PC-9 (cell line): ENCODE measurements around the gene PPP1R16B. TPM values are rescaled to one million over a fixed set of nuclear protein-coding genes. Genes with fewer than 3 reads are reported as not detected.
A peak's percentile ranks its signal among the peaks of the same experiment; 100 is the strongest.

Source experiments
- BruUV-seq: library from RNA; stranded (reverse); fragments of 400-500 nt; replicated peaks from 2 replicates; lab custom pipeline; 2021; lab: Mats Ljungman, UMichigan
- CTCF ChIA-PET: fragments of 300-600 bp; sonication (Branson Sonifier 250); formaldehyde crosslinking; loops from one replicate; lab custom pipeline; 2022; ENCODE audit warnings: antibody characterized with exemption; lab: Charles Lee
- POLR2A ChIA-PET: fragments of 300-600 bp; sonication (Branson Sonifier 250); formaldehyde crosslinking; loops from one replicate; lab custom pipeline; 2022; ENCODE audit warnings: antibody characterized with exemption; ENCODE audit not compliant: unreplicated experiment; lab: Charles Lee
- DNase-seq, 2 experiments: peaks; one replicate each; pipeline versions ENCODE4 v3.0.0 to v3.0.0-alpha.2; 2015 to 2022; ENCODE audit warnings: mixed read lengths in 1 of 2
- H2AFZ ChIP-seq: fragments of 200-600 bp; sonication (generic); 2 replicates; pipeline ENCODE4 v1.8.1; 2017; ENCODE audit warnings: antibody characterized with exemption
- H3F3A ChIP-seq: fragments of 200-600 bp; sonication (generic); 2 replicates; pipeline ENCODE4 v1.8.1; 2017; ENCODE audit warnings: antibody characterized with exemption, mild to moderate bottlenecking, low read depth; ENCODE audit not compliant: insufficient read depth
- H3K27ac ChIP-seq: fragments of 200-600 bp; sonication (generic); 2 replicates; pipeline ENCODE4 v1.6.1; 2016; ENCODE audit warnings: mixed run types
- H3K27me3 ChIP-seq: fragments of 200-600 bp; sonication (generic); 2 replicates; pipeline ENCODE4 v1.6.1; 2016; ENCODE audit warnings: low read depth, mixed run types; ENCODE audit not compliant: insufficient read depth
- H3K36me3 ChIP-seq: fragments of 200-600 bp; sonication (generic); 2 replicates; pipeline ENCODE4 v1.6.1; 2016; ENCODE audit warnings: low read depth, mixed run types
- H3K4me1 ChIP-seq: fragments of 200-600 bp; sonication (generic); replicated peaks from 2 replicates; pipeline ENCODE4 v1.6.1; 2016; ENCODE audit warnings: mixed run types; ENCODE audit not compliant: insufficient read depth
- H3K4me2 ChIP-seq: fragments of 200-600 bp; sonication (generic); 2 replicates; pipeline ENCODE4 v1.6.1; 2017; ENCODE audit warnings: mixed run types
- H3K4me3 ChIP-seq: fragments of 200-600 bp; sonication (generic); 2 replicates; pipeline ENCODE4 v1.6.1; 2016; ENCODE audit warnings: mixed run types
- H3K79me2 ChIP-seq: fragments of 200-600 bp; sonication (generic); 2 replicates; pipeline ENCODE4 v1.6.1; 2017; ENCODE audit warnings: low read depth, mixed run types
- H3K9me2 ChIP-seq: fragments of 200-600 bp; sonication (generic); 2 replicates; pipeline ENCODE4 v1.8.1; 2017; ENCODE audit warnings: mild to moderate bottlenecking; ENCODE audit not compliant: insufficient read depth
- H3K9me3 ChIP-seq: fragments of 200-600 bp; sonication (generic); 2 replicates; pipeline ENCODE4 v1.8.1; 2016; ENCODE audit warnings: low read depth; ENCODE audit not compliant: insufficient read depth
- H4K20me1 ChIP-seq: fragments of 200-600 bp; sonication (generic); 2 replicates; pipeline ENCODE4 v1.8.1; 2017; ENCODE audit not compliant: insufficient read depth
- CTCF ChIP-seq: fragments of 200-600 bp; sonication (generic); conservative IDR thresholded peaks from 2 replicates; pipeline ENCODE4 v1.6.1; 2017; ENCODE audit warnings: mixed run types, antibody characterized with exemption, mild to moderate bottlenecking, moderate library complexity
- EZH2 ChIP-seq: fragments of 200-600 bp; sonication (generic); IDR thresholded peaks from 2 replicates; pipeline ENCODE4 v1.8.0; 2017; ENCODE audit warnings: antibody characterized with exemption, low read depth
- intact Hi-C: fragments of 100-400 bp; cut with micrococcal nuclease; formaldehyde crosslinking; loops from one replicate; pipeline ENCODE4 v1.10.0; 2022; ENCODE audit not compliant: unreplicated experiment
- total RNA-seq: library from RNA; stranded (reverse); gene quantifications from 2 replicates; pipeline ENCODE4 v1.2.3, GENCODE V29; 2021

PPP1R16B gene
- total RNA-seq, 1 experiment from 2014 or later, result not detected

GRCh38 chr20:38878866-38879265, 73.4 kb downstream of the PPP1R16B start:
- Histone ChIP-seq H3F3A (no peaks in the 10 kb centered on the region), H4K20me1 (no peaks in the 10 kb centered on the region), H3K4me1 (0 out of 2 replicates have a peak, but pooled peaks cover 3% of the 10 kb centered on the region), H3K27ac (no peak overlapping the region), H2AFZ (no peak overlapping the region), H3K36me3 (no peaks in the 10 kb centered on the region), H3K4me2 (no peak overlapping the region), H3K4me3 (no peak overlapping the region), H3K9me2 (no peaks in the 10 kb centered on the region), H3K9me3 (no peaks in the 10 kb centered on the region), H3K79me2 (no peaks in the 10 kb centered on the region), H3K27me3 (peaks cover 10% of the 10 kb centered on the region)
- no TSS peak for BruUV-seq
- TF ChIP-seq EZH2, result no peak
- no peak for TF ChIP-seq CTCF
- no peak for DNase-seq
- intact Hi-C loops, result no loop called here
- ChIA-PET CTCF (no interaction called here), POLR2A (interaction anchor here (0.6 kb wide), 1 partner anchor 119 kb away, joined by 3 read pairs; no protein-coding TSS in a partner anchor)

- intact Hi-C loops, result no loop called here
- Histone ChIP-seq H3K9me3 (no peaks in the 10 kb centered on the region), H3K27me3 (peaks cover 10% of the 10 kb centered on the region), H3K4me3 (no peak overlapping the region), H3K79me2 (no peaks in the 10 kb centered on the region), H3K36me3 (no peaks in the 10 kb centered on the region), H3K27ac (no peak overlapping the region), H3K4me1 (0 out of 2 replicates have a peak, but pooled peaks cover 3% of the 10 kb centered on the region), H2AFZ (no peak overlapping the region), H3K9me2 (no peaks in the 10 kb centered on the region), H3K4me2 (no peak overlapping the region), H3F3A (no peaks in the 10 kb centered on the region), H4K20me1 (no peaks in the 10 kb centered on the region)
- no TSS peak for BruUV-seq
- ChIA-PET POLR2A (no interaction called here), CTCF (no interaction called here)
- TF ChIP-seq EZH2 (no peak), CTCF (no peak)
- DNase-seq, result peak in 1 of 2 experiments; percentile 21
These were observed 75.6 kb downstream of the PPP1R16B start for GRCh38 chr20:38880952-38881735.

DNA sequence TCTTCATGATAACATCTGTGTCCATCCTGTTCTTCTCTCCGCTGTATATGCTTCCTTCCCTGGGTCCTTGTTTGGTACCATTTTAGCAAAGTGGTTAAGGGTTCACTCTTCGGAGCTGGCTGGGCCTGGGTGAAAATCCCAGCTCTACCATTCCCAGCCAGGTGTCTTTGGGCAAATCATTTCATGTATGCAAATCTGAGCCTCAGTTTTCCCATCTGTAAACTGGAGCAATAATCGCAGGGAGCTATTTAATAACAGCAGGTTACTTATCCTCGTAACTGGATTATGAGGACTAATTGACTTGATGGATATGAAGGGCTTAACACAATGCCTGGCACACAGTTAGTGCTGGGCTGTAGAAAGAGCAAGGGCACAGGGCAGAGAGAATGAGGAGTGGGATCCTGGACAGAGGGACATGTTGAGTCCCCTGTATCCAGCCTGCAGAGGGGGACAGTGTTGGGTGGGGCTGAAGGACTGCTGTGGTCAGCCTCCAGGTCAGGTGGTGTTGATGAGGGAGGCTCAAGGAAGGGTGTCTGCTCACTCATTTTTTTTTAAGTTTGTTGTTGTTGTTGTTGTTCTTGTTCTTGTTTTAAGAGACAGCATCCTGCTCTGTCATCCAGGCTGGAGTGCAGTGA, 76.4 kb downstream of the PPP1R16B start:
- H3K9me3 ChIP-seq, result no peaks in the 10 kb centered on the region
- BruUV-seq, result no TSS peak
- ChIA-PET POLR2A (no interaction called here), CTCF (no interaction called here)
- intact Hi-C loops, result no loop called here
- no peaks in the 10 kb centered on the region for H3F3A ChIP-seq
- no peak overlapping the region for H3K27ac ChIP-seq
- no peak overlapping the region for H3K4me3 ChIP-seq
- H3K9me2 ChIP-seq, result no peaks in the 10 kb centered on the region
- peaks cover 10% of the 10 kb centered on the region for H3K27me3 ChIP-seq
- H3K36me3 ChIP-seq, result no peaks in the 10 kb centered on the region
- 0 out of 2 replicates have a peak, but pooled peaks cover 3% of the 10 kb centered on the region for H3K4me1 ChIP-seq
- TF ChIP-seq CTCF, result no peak
- TF ChIP-seq EZH2, result no peak
- H2AFZ ChIP-seq, result no peak overlapping the region
- DNase-seq, result peak in 1 of 2 experiments; percentile 21
- no peaks in the 10 kb centered on the region for H3K79me2 ChIP-seq
- H3K4me2 ChIP-seq, result no peak overlapping the region
- no peaks in the 10 kb centered on the region for H4K20me1 ChIP-seq
